ENCODE results near the gene THAP8. TPM values are rescaled to one million over a fixed set of nuclear protein-coding genes. Genes with fewer than 3 reads are reported as not detected.

Gene THAP8
- total and polyA plus RNA-seq, 10 of the 15 experiments (the other 5 are each of a cell fraction or from before 2014, with no cell fraction given) = 0.24 to 4.4 (median 2.6) TPM

- FAIRE-seq = no peak
- BruUV-seq (replicated peaks) = no TSS peak
Measured at GRCh38 chr19:36041831-36042230, 12.3 kb downstream of the THAP8 start.

More at GRCh38 chr19:36041831-36042230, 12.3 kb downstream of the THAP8 start:
- Histone ChIP-seq H3K79me2 (ENCODE audit: control insufficient read depth, insufficient read depth, low read length) (no peaks in the 10 kb centered on the region), H3K4me1 (ENCODE audit: control insufficient read depth, insufficient read depth, low read length) (no peaks in the 10 kb centered on the region), H3K27me3 (replicated peaks in 1 of 2; ENCODE audit: control insufficient read depth in 2 of 2, insufficient read depth in 2 of 2, low read length in 1 of 2) (no peaks in the 10 kb centered on the region), H4K20me1 (ENCODE audit: control insufficient read depth, insufficient read depth) (no peaks in the 10 kb centered on the region), H3K4me2 (ENCODE audit: control insufficient read depth, insufficient read depth) (no peak overlapping the region), H2AFZ (ENCODE audit: control insufficient read depth, low read depth, low read length) (no peak overlapping the region), H3K36me3 (ENCODE audit: control insufficient read depth in 2 of 2, insufficient read depth in 2 of 2, low read length in 1 of 2) (peaks cover 0 to 2% of the 10 kb centered on the region in 2 experiments; a peak in 2 of 4 replicates), H3K27ac (ENCODE audit: control insufficient read depth, insufficient read depth) (no peak overlapping the region), H3K9ac (ENCODE audit: control insufficient read depth, insufficient read depth, low read length) (no peak overlapping the region), H3K4me3 (no peak overlapping the region), H3K9me3 (replicated peaks; ENCODE audit: control insufficient read depth, insufficient read depth, low read length) (no peaks in the 10 kb centered on the region)
- TF ChIP-seq ZNF274 (IDR thresholded peaks at IDR 0.05; ENCODE audit: insufficient read depth, insufficient read length) (no peak), SMC3 (IDR thresholded peaks at IDR 0.05; ENCODE audit: borderline replicate concordance, low read length) (no peak), SIN3A (IDR thresholded peaks at IDR 0.05; ENCODE audit: low read depth, low read length) (no peak), TAF1 (IDR thresholded peaks at IDR 0.05; ENCODE audit: borderline replicate concordance, low read depth, low read length) (no peak), IKZF1 (conservative IDR thresholded peaks at IDR 0.05) (no peak), RELA (IDR thresholded peaks at IDR 0.05; ENCODE audit: borderline replicate concordance, partially characterized antibody) (no peak), HDAC2 (IDR thresholded peaks at IDR 0.05) (no peak), NFYA (IDR thresholded peaks at IDR 0.05; ENCODE audit: borderline replicate concordance, low read depth, low read length) (no peak), TARDBP (IDR thresholded peaks at IDR 0.05; ENCODE audit: borderline replicate concordance) (no peak), CEBPB (IDR thresholded peaks at IDR 0.05; ENCODE audit: borderline replicate concordance in 1 of 2, low read depth in 2 of 2, low read length in 2 of 2) (no peak), BACH1 (IDR thresholded peaks at IDR 0.05; ENCODE audit: borderline replicate concordance) (no peak), CUX1 (IDR thresholded peaks at IDR 0.05; ENCODE audit: insufficient replicate concordance, low read depth, low read length) (no peak), MEF2B (IDR thresholded peaks at IDR 0.05; ENCODE audit: partially characterized antibody, poor library complexity, severe bottlenecking) (no peak)
- TF ChIP-seq, protein P1, sequence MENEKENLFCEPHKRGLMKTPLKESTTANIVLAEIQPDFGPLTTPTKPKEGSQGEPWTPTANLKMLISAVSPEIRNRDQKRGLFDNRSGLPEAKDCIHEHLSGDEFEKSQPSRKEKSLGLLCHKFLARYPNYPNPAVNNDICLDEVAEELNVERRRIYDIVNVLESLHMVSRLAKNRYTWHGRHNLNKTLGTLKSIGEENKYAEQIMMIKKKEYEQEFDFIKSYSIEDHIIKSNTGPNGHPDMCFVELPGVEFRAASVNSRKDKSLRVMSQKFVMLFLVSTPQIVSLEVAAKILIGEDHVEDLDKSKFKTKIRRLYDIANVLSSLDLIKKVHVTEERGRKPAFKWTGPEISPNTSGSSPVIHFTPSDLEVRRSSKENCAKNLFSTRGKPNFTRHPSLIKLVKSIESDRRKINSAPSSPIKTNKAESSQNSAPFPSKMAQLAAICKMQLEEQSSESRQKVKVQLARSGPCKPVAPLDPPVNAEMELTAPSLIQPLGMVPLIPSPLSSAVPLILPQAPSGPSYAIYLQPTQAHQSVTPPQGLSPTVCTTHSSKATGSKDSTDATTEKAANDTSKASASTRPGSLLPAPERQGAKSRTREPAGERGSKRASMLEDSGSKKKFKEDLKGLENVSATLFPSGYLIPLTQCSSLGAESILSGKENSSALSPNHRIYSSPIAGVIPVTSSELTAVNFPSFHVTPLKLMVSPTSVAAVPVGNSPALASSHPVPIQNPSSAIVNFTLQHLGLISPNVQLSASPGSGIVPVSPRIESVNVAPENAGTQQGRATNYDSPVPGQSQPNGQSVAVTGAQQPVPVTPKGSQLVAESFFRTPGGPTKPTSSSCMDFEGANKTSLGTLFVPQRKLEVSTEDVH (IDR thresholded peaks at IDR 0.05; ENCODE audit: low read depth, partially characterized antibody) = no peak
- TF ChIP-seq, protein P2, sequence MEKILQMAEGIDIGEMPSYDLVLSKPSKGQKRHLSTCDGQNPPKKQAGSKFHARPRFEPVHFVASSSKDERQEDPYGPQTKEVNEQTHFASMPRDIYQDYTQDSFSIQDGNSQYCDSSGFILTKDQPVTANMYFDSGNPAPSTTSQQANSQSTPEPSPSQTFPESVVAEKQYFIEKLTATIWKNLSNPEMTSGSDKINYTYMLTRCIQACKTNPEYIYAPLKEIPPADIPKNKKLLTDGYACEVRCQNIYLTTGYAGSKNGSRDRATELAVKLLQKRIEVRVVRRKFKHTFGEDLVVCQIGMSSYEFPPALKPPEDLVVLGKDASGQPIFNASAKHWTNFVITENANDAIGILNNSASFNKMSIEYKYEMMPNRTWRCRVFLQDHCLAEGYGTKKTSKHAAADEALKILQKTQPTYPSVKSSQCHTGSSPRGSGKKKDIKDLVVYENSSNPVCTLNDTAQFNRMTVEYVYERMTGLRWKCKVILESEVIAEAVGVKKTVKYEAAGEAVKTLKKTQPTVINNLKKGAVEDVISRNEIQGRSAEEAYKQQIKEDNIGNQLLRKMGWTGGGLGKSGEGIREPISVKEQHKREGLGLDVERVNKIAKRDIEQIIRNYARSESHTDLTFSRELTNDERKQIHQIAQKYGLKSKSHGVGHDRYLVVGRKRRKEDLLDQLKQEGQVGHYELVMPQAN (conservative IDR thresholded peaks at IDR 0.05) = no peak
- ATAC-seq (no peak), DNase-seq (ENCODE audit: low read depth, low spot score) (no peak)
- SMC1A ChIA-PET (ENCODE audit: uncharacterized antibody, unreplicated experiment) = interaction anchor here (0.6 to 0.7 kb wide), 2 partner anchors 10 to 89 kb away, joined by 3 read pairs; no protein-coding TSS in a partner anchor
- RAD21 ChIA-PET (ENCODE audit: unreplicated experiment) = no interaction called here
- POLR2A ChIA-PET = interaction anchor here (0.6 kb wide), 1 partner anchor 179 kb away, joined by 5 read pairs; no protein-coding TSS in a partner anchor
- intact Hi-C loops (cut with micrococcal nuclease; ENCODE audit: unreplicated experiment) (no loop called here), in situ Hi-C loops (cut with MboI) (no loop called here)
- 74% methylated on average over 3 of the region's 3 CpGs for WGBS (ENCODE audit: insufficient coverage, insufficient replicate concordance, low lambda C conversion rate, missing lambda C conversion rate)
- CTCF ChIA-PET = no interaction called here
